Large intestine (tissue), 3 donors: ENCODE data around the gene TIGD6. TPM values are rescaled to one million over a fixed set of nuclear protein-coding genes. Genes with fewer than 3 reads are reported as not detected.

Experiments
- DNase-seq, 2 donors: peaks; one replicate each; pipeline versions ENCODE4 v3.0.0 to v3.0.0-alpha.2; 2013
- H3K27ac ChIP-seq: one replicate; pipeline ENCODE4 v1.5.1; 2013; ENCODE audit warnings: low read length
- H3K27me3 ChIP-seq: 2 replicates; pipeline ENCODE4 v1.6.1; 2013; ENCODE audit warnings: low read length; ENCODE audit not compliant: control insufficient read depth, insufficient read depth
- H3K36me3 ChIP-seq: 2 replicates; pipeline ENCODE4 v1.6.1; 2013; ENCODE audit warnings: low read length; ENCODE audit not compliant: control insufficient read depth, insufficient read depth
- H3K4me1 ChIP-seq: one replicate; pipeline ENCODE4 v1.6.1; 2013; ENCODE audit warnings: low read length; ENCODE audit not compliant: control insufficient read depth, insufficient read depth
- H3K4me3 ChIP-seq: one replicate; pipeline ENCODE4 v1.5.1; 2013; ENCODE audit warnings: low read length
- H3K9me3 ChIP-seq: one replicate; pipeline ENCODE4 v1.6.1; 2013; ENCODE audit warnings: mild to moderate bottlenecking, low read depth, low read length, moderate library complexity; ENCODE audit not compliant: control insufficient read depth
- WGBS: methylation state at CpG from one replicate; pipeline ENCODE4 v1.1.5; 2013; ENCODE audit warnings: low lambda C conversion rate; ENCODE audit not compliant: insufficient coverage; 5-methylcytosine and 5-hydroxymethylcytosine counted together
- polyA plus RNA-seq: library from polyadenylated mRNA; unstranded; fragments of 120-200 nt; gene quantifications from one replicate; pipeline ENCODE4 v1.2.1, GENCODE V29; 2013

TIGD6 gene
- polyA plus RNA-seq, 1 donor = 5.4 TPM

DNA sequence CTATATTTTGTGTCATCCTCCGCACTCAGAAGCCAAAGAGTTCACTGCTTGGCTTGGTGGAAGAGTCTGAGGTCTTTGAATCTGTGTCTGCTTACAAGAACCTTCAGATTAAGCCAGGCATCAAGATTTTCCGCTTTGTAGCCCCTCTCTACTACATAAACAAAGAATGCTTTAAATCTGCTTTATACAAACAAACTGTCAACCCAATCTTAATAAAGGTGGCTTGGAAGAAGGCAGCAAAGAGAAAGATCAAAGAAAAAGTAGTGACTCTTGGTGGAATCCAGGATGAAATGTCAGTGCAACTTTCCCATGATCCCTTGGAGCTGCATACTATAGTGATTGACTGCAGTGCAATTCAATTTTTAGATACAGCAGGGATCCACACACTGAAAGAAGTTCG is 19.2 kb downstream of the TIGD6 start:
- no peaks in the 10 kb centered on the region for H3K27me3 ChIP-seq
- peaks cover 18% of the 10 kb centered on the region for H3K4me1 ChIP-seq
- H3K9me3 ChIP-seq = no peaks in the 10 kb centered on the region

DNA sequence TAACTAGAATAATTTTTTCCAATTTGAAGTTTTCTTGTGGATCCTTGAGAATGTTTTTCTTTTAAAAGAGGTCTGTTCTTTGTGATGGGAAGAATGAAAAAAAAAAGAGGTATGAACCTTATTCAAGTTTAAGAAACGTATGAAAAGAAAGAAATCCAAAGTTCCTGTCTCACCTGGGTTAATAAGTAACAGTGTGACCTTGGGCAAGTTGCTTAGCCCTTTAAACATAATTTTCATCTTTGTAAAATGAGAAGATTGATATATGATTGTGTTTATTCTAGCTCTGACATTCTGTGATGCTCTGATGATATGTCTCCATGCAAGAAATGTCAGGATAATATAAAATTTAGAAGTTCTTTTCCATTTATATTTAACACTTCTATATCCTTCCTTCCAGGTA is 20.6 kb downstream of the TIGD6 start:
- no peak overlapping the region for H3K4me3 ChIP-seq
- no peaks in the 10 kb centered on the region for H3K9me3 ChIP-seq
- peak in 1 of 2 donors; percentile 51 for DNase-seq
- no peaks in the 10 kb centered on the region for H3K27me3 ChIP-seq
- H3K27ac ChIP-seq = peak overlapping the region; percentile 25
- 20% methylated on average over 1 of the region's 1 CpG for WGBS
- peaks cover 19% of the 10 kb centered on the region for H3K4me1 ChIP-seq
- peaks cover 61% of the 10 kb centered on the region for H3K36me3 ChIP-seq

More for the DNA sequence above, 19.2 kb downstream of the TIGD6 start:
- H3K27ac ChIP-seq = no peak overlapping the region
- DNase-seq = no peak
- no peak overlapping the region for H3K4me3 ChIP-seq
- no CpG with 5 or more reads among the region's 3 CpGs for WGBS
- H3K36me3 ChIP-seq = peaks cover 63% of the 10 kb centered on the region

DNA sequence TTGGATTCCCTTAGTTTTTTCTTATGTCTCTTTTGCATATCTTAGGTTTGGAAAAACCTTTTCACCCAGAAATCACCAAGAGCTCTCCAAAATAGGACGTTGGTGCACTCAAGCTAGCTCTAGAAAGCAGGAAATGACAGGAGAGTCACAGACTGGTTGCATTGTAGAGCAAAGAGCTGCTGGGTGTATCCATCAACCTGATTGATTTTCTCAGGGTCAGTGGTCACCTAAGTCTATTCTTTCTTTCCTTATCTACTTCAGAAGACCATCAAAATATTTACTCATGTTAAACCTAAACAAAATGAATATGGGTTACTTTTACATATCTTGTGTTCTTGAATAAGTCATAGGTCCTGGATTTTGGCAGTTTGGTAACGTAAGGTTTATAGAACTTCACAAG is 25.0 kb downstream of the TIGD6 start:
- DNase-seq = no peak
- WGBS = no CpG with 5 or more reads among the region's 2 CpGs
- Histone ChIP-seq H3K9me3 (no peaks in the 10 kb centered on the region), H3K4me1 (peaks cover 12% of the 10 kb centered on the region), H3K27me3 (no peaks in the 10 kb centered on the region), H3K27ac (no peak overlapping the region), H3K4me3 (no peak overlapping the region), H3K36me3 (peaks cover 37% of the 10 kb centered on the region)

DNA sequence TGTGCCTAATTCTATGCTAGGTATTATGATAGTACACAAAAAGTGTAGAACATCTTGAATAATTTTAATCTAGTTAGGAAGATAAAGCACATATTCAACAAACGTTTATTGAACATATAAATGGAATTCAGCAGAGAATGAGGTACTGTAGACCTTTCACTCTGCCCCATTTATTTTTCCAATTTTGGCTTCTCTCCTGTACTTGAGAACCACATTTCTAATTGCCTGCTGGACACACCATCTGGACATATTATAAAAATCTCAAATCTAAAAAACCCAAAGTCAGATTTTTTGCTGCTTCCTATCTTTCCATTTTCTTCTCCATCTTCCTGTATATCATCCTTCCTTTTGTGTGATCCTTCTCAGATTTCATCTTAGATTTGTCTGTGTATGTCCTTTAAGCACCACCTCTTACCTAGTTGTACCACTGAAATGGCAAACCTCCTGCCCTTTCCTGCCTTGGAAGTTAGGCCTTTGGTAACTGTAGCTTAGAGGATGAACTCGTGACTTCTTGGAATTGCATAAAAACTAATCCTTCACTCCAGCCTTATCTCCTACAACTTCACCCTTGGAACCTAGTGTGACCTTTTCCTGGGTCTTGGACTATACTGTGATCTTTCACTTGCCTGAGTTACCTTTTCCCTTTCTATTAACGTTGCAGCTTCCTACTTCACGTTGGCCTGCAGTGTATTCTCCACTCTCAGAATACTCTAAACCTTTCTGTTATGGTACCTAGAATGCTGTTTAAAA is 31.1 kb downstream of the TIGD6 start:
- peak; percentile 70 to 90 for DNase-seq
- Histone ChIP-seq H3K36me3 (peaks cover 12% of the 10 kb centered on the region), H3K4me1 (peaks cover 28% of the 10 kb centered on the region), H3K27me3 (no peaks in the 10 kb centered on the region), H3K4me3 (no peak overlapping the region), H3K9me3 (no peaks in the 10 kb centered on the region), H3K27ac (peak overlapping the region; percentile 21)
- WGBS = 27% methylated on average over 2 of the region's 4 CpGs

DNA sequence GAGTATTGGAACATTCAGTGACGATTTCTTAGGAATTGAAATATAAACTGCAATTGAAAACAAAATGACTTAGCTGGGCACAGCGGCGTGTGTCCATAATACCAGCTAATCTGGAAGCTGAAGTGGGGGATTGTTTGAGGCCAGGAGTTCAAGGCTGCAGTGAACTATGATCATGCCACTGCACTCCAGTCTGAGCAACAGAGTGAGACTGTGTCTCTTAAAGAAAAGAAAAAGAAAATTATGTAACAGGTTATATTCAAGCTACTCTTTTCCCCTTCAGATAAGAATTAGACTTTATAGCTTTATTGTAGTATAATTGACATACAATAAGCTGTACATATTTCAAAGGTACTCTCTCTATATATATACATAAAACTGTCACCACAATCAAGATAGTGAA is 33.5 kb downstream of the TIGD6 start:
- 20% methylated on average over 1 of the region's 3 CpGs for WGBS
- no peak overlapping the region for H3K27ac ChIP-seq
- H3K9me3 ChIP-seq = no peaks in the 10 kb centered on the region
- no peak overlapping the region for H3K4me3 ChIP-seq
- H3K36me3 ChIP-seq = peaks cover 12% of the 10 kb centered on the region
- peaks cover 37% of the 10 kb centered on the region for H3K4me1 ChIP-seq
- peak in 1 of 2 donors; percentile 66 for DNase-seq
- no peaks in the 10 kb centered on the region for H3K27me3 ChIP-seq

DNA sequence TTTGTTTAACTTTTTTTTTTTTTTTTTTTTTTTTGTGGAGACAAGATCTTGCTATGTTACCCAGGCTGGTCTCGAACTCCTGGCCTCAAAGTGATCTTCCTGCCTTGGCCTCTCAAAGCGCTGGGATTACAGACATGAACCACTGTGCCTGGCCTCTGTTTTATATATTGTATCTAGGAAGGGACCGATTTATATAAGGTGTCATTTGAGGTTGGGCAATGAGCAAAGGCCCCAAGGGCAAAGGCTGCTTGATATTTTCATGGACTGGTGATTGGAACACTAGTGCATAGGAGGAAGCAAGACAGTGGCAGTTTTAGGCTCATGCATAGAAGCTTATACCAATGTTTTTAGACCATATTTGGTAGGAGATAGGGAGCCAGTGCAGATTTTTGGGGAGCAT is 36.7 kb downstream of the TIGD6 start:
- H3K9me3 ChIP-seq = no peaks in the 10 kb centered on the region
- no peak overlapping the region for H3K4me3 ChIP-seq
- WGBS = no CpG with 5 or more reads among the region's 3 CpGs
- no peak overlapping the region for H3K27ac ChIP-seq
- no peaks in the 10 kb centered on the region for H3K36me3 ChIP-seq
- peak; percentile 62 to 79 for DNase-seq
- peaks cover 36% of the 10 kb centered on the region for H3K4me1 ChIP-seq
- H3K27me3 ChIP-seq = no peaks in the 10 kb centered on the region

DNA sequence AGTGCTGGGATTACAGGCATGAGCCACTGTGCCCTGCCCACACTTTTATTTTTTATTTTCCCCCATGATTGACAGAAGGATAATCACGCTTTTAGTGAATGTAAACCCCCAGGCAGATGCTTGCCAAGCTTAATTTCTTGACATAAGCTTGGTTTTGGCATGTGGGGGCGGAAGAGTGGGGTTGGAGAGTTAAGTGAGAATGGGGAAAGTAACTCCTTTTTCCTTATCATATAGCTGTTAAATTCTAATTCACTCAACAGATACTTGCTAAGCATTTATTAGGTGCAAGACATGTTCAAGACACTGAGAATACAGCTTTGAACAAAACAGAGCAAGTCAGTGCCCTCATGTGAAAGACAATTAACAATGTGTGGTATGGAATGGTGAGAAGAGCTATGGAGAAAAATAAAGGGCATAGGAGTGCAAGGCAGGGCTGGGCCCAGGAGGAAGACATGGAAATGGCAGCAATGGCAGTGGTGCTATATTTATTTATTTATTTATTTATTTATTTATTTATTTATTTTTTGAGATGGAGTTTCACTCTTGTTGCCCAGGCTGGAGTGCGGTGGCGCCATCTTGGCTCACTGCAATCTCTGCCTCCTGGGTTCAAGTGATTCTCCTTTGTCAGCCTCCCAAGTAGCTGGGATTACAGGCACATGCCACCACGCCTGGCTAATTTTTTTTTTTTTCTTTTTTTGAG is 37.7 kb downstream of the TIGD6 start:
- 92% methylated on average over 2 of the region's 5 CpGs for WGBS
- H3K4me3 ChIP-seq = peak overlapping the region; percentile 97
- H3K27ac ChIP-seq = peak overlapping the region; percentile 36

DNA sequence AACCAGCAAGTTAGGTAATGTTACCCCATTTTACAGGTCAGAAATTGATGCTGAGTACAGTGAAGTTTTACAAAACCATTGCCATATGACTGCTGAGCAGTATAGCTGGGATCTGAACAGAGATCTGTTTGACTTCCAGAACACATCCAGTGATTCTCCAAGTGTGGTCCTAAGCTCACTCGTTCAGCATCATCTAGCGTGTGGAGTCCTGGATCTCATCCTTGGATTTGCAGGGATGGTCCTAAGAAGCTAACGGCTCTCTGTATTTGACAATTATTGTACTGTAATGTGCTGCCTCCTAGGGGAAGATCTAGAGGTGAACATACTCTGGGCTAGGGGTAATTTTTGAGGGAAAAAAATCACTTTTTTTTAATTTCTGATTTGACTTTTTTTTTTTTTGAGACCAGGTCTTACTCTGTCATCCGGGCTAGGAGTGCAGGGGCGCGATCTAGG is 38.5 kb downstream of the TIGD6 start:
- no CpG with 5 or more reads among the region's 6 CpGs for WGBS
- peaks cover 43% of the 10 kb centered on the region for H3K4me1 ChIP-seq
- no peaks in the 10 kb centered on the region for H3K27me3 ChIP-seq
- H3K4me3 ChIP-seq = peak overlapping the region; percentile 97
- H3K9me3 ChIP-seq = no peaks in the 10 kb centered on the region
- H3K27ac ChIP-seq = peak overlapping the region; percentile 90
- no peaks in the 10 kb centered on the region for H3K36me3 ChIP-seq
- DNase-seq = peak in 1 of 2 donors; percentile 52

More for the DNA sequence above, 37.7 kb downstream of the TIGD6 start:
- no peaks in the 10 kb centered on the region for H3K9me3 ChIP-seq
- DNase-seq = no peak
- H3K36me3 ChIP-seq = no peaks in the 10 kb centered on the region
- H3K4me1 ChIP-seq = peaks cover 38% of the 10 kb centered on the region
- no peaks in the 10 kb centered on the region for H3K27me3 ChIP-seq

DNA sequence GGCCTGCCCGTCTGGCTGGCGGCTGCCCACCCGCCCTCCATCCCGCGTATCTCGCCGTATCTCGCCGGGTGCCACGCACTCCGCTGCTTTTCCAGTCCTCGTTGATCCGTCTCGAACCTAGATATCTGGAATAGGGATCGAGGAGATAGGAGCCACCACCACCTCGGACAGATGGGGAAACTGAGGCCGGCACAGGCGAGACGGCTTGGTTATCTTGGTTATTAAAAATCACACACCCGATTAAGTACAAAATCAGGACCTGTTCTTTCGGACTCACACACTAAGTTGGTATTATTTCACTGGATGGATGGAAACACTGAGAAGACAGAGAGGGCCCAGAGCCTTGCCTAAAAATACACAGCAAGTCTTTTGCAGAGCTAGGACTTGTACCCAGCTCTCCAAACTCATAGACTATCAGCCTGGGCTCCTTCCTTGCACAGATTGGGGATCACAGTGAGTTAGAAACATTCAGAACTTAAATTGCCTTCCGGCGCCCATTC is 39.2 kb downstream of the TIGD6 start:
- Histone ChIP-seq H3K4me1 (peaks cover 42% of the 10 kb centered on the region), H3K27ac (peak overlapping the region; percentile 90), H3K36me3 (no peaks in the 10 kb centered on the region), H3K9me3 (no peaks in the 10 kb centered on the region), H3K27me3 (no peaks in the 10 kb centered on the region), H3K4me3 (peak overlapping the region; percentile 97)
- no CpG with 5 or more reads among the region's 23 CpGs for WGBS
- no peak for DNase-seq

DNA sequence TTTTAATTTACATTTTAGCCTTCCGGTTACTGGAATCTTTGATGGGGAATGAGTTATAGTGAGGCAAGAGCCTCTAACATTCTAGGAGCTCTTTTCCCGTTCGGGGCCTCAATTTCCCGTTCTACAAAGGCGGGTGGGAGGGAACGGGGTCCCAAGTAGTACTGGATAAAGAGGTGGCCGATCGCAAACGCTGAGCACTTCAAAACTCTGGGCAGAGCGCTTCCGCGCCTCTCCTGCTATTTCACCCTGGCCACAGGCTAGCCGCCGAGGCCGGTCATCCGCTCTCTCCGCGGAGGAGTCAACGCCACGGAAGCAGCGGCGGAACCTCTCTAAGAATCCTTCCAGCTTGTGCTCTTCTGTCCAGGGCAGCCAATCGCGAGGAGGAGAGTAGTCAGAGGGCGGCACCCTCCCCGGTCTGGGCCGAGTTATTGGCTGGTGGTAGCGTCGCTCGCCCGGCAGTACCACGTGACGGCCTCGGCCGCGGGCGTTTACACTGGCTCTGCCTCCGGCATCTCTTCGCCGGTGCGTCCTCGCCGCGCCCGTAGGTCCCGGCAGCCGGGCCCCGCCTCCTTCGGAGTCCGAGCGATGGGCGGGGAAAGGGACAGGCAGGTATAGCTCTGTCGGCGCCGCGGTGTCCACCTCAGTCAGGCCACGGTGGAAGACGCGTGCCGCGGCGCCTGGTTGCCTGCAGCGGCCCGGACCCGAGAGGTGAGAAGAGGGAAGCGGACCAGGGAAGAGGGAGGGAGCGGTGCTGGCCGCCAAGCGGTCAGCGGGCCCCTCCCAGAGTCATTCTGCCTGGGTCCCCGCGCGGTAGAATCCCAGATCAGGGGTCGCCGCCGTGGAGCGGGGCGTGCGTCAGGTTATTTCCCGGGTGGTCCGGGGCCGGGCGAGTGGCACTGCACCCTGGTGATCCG is 39.9 kb downstream of the TIGD6 start, which contains the start of gene SLC26A2:
Gene SLC26A2, plus strand, starts transcription at position 487 of the 914 bp plus-strand sequence. CDS start 16,895 bp downstream, outside the sequence.
- no peaks in the 10 kb centered on the region for H3K36me3 ChIP-seq
- H3K9me3 ChIP-seq = no peaks in the 10 kb centered on the region
- H3K27me3 ChIP-seq = no peaks in the 10 kb centered on the region
- DNase-seq = peak; percentile 98 to 99
- H3K4me1 ChIP-seq = peaks cover 42% of the 10 kb centered on the region
- peak within 1 kb of the TSS; percentile 97 for H3K4me3 ChIP-seq
- H3K27ac ChIP-seq = peak within 1 kb of the TSS; percentile 90
- no CpG with 5 or more reads among the region's 84 CpGs for WGBS
